ENCODE measurements around the gene MSH3. TPM values are rescaled to one million over a fixed set of nuclear protein-coding genes. Genes with fewer than 3 reads are reported as not detected.

MSH3 gene
- total and polyA plus RNA-seq, 3 donors from 2014 or later, result 7.6 to 17.7 (median 16.6) TPM

DNA sequence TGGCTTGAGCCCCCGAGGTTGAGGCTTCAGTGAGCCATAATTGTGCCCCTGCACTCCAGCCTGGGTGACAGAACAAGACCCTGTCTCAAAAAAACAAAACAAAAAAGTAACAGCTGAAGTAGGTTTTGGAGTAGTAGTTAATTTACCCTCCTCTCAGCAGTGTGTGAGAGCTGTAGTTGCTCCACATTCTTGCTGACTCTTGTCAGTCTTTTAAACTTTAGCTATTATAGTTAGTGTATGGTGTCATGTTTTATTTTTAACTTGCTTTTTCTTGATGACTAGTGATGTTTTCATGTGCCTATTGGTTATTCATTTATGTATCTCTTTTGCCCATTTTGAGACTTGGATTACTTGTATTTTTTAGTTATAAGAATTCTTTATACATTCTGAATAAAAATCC lies 53.2 kb downstream of the MSH3 start:
- TF ChIP-seq, protein P1, sequence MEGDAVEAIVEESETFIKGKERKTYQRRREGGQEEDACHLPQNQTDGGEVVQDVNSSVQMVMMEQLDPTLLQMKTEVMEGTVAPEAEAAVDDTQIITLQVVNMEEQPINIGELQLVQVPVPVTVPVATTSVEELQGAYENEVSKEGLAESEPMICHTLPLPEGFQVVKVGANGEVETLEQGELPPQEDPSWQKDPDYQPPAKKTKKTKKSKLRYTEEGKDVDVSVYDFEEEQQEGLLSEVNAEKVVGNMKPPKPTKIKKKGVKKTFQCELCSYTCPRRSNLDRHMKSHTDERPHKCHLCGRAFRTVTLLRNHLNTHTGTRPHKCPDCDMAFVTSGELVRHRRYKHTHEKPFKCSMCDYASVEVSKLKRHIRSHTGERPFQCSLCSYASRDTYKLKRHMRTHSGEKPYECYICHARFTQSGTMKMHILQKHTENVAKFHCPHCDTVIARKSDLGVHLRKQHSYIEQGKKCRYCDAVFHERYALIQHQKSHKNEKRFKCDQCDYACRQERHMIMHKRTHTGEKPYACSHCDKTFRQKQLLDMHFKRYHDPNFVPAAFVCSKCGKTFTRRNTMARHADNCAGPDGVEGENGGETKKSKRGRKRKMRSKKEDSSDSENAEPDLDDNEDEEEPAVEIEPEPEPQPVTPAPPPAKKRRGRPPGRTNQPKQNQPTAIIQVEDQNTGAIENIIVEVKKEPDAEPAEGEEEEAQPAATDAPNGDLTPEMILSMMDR (IDR thresholded peaks at IDR 0.05), result no peak
- TF ChIP-seq POLR2A (IDR thresholded peaks at IDR 0.05), result no peak
- intact Hi-C loops (cut with DNase I; ENCODE audit: low total_unique reads), result no loop called here
- Histone ChIP-seq H3K4me1 (no peaks in the 10 kb centered on the region), H3K36me3 (ENCODE audit: low read depth, missing control alignments) (no peaks in the 10 kb centered on the region), H3K27me3 (no peaks in the 10 kb centered on the region), H3K4me3 (no peak overlapping the region), H3K9me3 (no peaks in the 10 kb centered on the region), H3K27ac (no peak overlapping the region)
- no peak for DNase-seq
- 88 to 100% methylated on average over 1 of the region's 1 CpG for WGBS, 2 donors

DNA sequence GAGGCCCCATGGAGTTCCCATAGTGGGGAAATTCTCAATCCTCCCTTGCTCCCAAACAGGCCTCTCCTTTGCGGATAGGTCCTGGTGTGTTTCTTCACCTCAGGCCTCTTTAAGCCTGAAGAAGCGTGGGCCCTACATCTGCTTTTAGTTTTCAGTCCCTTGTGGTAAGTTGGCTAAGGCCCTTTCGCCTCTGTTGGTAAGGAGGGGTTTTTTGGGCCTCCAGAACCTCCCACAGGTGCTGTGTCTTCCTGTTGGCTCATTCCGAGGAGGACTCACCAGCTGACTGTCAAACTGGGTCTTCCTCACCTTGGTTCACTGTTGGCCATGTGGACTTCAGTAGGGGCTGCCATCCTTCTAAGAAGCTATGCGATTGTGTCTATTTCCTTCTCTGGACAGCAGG lies 56.8 kb downstream of the MSH3 start:
- Histone ChIP-seq H3K36me3 (ENCODE audit: low read depth, missing control alignments) (no peaks in the 10 kb centered on the region), H3K27ac (no peak overlapping the region), H3K4me3 (no peak overlapping the region), H3K9me3 (no peaks in the 10 kb centered on the region), H3K27me3 (no peaks in the 10 kb centered on the region), H3K4me1 (no peaks in the 10 kb centered on the region)
- no peak for DNase-seq
- no peak for TF ChIP-seq POLR2A (IDR thresholded peaks at IDR 0.05)
- TF ChIP-seq, protein P1 (IDR thresholded peaks at IDR 0.05), result no peak
- intact Hi-C loops (cut with DNase I; ENCODE audit: low total_unique reads), result no loop called here
- WGBS, 2 donors, result 91 to 93% methylated on average over 5 of the region's 5 CpGs

DNA sequence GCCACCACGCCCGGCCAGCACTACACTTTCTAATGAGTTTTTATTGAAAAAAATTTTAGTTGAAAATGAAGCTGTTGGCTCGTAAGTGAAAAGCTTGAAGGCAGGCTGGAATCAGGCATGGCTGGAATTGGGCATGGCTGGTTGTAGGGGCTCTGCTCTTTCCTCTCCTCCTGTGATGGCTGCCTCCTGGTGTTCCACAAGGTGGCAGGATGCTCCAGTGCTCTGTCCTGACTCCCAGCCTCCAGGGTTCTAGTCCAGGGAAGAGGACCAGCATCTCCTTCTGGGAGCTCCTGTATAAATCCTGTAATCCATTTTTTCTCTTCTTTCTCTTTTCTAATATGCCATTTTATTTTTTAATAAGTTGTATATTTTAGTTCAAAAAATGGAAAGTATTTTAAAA lies 57.5 kb downstream of the MSH3 start:
- TF ChIP-seq, protein P1 (IDR thresholded peaks at IDR 0.05), result no peak
- TF ChIP-seq POLR2A (IDR thresholded peaks at IDR 0.05), result no peak

DNA sequence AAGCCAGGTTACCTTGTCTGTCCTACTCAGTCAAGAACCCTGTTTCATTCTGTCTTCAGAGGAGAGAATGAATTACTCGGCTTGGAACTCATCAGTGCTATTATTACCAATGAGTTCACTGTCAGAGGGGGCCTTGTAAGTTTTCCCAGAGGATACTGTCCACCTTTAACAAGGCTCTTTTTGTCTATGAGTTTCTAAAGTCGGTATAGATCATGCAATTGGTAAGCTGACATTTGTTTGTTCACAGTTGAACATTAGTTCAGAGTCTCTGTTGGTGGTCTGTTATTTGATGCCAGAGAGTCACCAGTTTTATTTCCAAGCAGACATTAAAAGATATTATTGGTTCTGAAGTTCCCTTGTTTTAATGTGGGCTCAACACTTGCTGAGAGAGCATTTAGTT lies 58.5 kb downstream of the MSH3 start:
- TF ChIP-seq, protein P1 (IDR thresholded peaks at IDR 0.05), result no peak
- TF ChIP-seq POLR2A (IDR thresholded peaks at IDR 0.05), result no peak
- H3K4me3 ChIP-seq, result no peak overlapping the region
- DNase-seq, result no peak
- H3K4me1 ChIP-seq, result no peaks in the 10 kb centered on the region
- no peak overlapping the region for H3K27ac ChIP-seq
- no peaks in the 10 kb centered on the region for H3K27me3 ChIP-seq
- no peaks in the 10 kb centered on the region for H3K9me3 ChIP-seq
- 68 to 74% methylated on average over 2 of the region's 2 CpGs for WGBS, 2 donors
- intact Hi-C loops (cut with DNase I; ENCODE audit: low total_unique reads), result no loop called here
- H3K36me3 ChIP-seq (ENCODE audit: low read depth, missing control alignments), result no peaks in the 10 kb centered on the region

More for the DNA sequence above, 57.5 kb downstream of the MSH3 start:
- Histone ChIP-seq H3K36me3 (ENCODE audit: low read depth, missing control alignments) (no peaks in the 10 kb centered on the region), H3K27me3 (no peaks in the 10 kb centered on the region), H3K4me1 (no peaks in the 10 kb centered on the region), H3K9me3 (no peaks in the 10 kb centered on the region), H3K4me3 (no peak overlapping the region), H3K27ac (no peak overlapping the region)
- peak; percentile 43 for DNase-seq
- intact Hi-C loops (cut with DNase I; ENCODE audit: low total_unique reads), result no loop called here
- 94% methylated on average over 3 of the region's 3 CpGs for WGBS, 2 donors

DNA sequence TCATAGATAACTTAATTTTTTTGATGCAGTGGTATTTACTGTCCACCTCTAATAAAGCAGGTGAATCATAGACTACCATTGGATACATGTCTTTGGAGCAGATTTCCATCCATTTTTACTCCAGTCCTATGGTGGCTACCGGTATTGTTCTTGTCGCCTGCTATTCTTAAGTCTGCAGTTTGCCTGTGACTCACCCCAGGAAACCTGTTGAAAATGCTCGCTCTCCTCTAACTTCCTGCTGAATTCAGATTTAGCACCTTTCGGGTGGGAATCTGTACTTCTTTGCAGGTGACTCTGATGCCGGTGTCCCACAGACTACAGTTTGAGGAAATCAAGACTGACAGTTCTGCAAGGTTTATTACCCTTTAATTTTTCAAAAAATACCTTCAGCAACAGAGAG lies 59.2 kb downstream of the MSH3 start:
- no peak overlapping the region for H3K4me3 ChIP-seq
- H3K27me3 ChIP-seq, result no peaks in the 10 kb centered on the region
- no peak for DNase-seq
- no peak for TF ChIP-seq POLR2A (IDR thresholded peaks at IDR 0.05)
- no peak overlapping the region for H3K27ac ChIP-seq
- intact Hi-C loops (cut with DNase I; ENCODE audit: low total_unique reads), result no loop called here
- WGBS, 2 donors, result 86 to 90% methylated on average over 5 of the region's 5 CpGs
- no peaks in the 10 kb centered on the region for H3K9me3 ChIP-seq
- H3K4me1 ChIP-seq, result no peaks in the 10 kb centered on the region
- H3K36me3 ChIP-seq (ENCODE audit: low read depth, missing control alignments), result no peaks in the 10 kb centered on the region

All from testis (tissue), 3 donors.